ENCODE measurements around the gene ENKD1. TPM values are rescaled to one million over a fixed set of nuclear protein-coding genes. Genes with fewer than 3 reads are reported as not detected.

Gene ENKD1
- total RNA-seq, 4 donors from 2014 or later = 12.5 to 20.9 (median 15.3) TPM

- H3K27me3 ChIP-seq = no peaks in the 10 kb centered on the region
- no peak for DNase-seq
- in situ Hi-C loops (cut with MboI; ENCODE audit: low pct_ligation_motif_present in 1 of 4, low pct_unique_long_range_greater_than_20kb in 1 of 4, low sequenced_read_pairs in 3 of 4) (no loop called here), intact Hi-C loops (cut with DNase I; ENCODE audit: low total_unique reads) (no loop called here)
- peaks cover 0 to 5% (median 0%) of the 10 kb centered on the region in 4 donors for H3K4me1 ChIP-seq
- no peaks in the 10 kb centered on the region for H3K36me3 ChIP-seq
- no peak overlapping the region for H3K4me3 ChIP-seq
- 96 to 100% methylated on average over 4 of the region's 4 CpGs for WGBS, 2 donors (ENCODE audit: low coverage in 1 of 2)
- no peak overlapping the region for H3K27ac ChIP-seq
- TF ChIP-seq POLR2A (IDR thresholded peaks at IDR 0.05) (no peak), EP300 (IDR thresholded peaks at IDR 0.05; ENCODE audit: low read depth) (no peak), POLR2AphosphoS5 (IDR thresholded peaks at IDR 0.05) (no peak), CTCF (IDR thresholded peaks at IDR 0.05) (no peak)
- no peaks in the 10 kb centered on the region for H3K9me3 ChIP-seq
Observed at GRCh38 chr16:67707210-67707609, 40.7 kb upstream of the ENKD1 start.

- intact Hi-C loops (cut with DNase I; ENCODE audit: low total_unique reads) = no loop called here
- no peaks in the 10 kb centered on the region for H3K4me1 ChIP-seq
- H3K9me3 ChIP-seq = no peaks in the 10 kb centered on the region
- H3K4me3 ChIP-seq = no peak overlapping the region
- H3K27ac ChIP-seq = no peak overlapping the region
- WGBS, 2 donors (ENCODE audit: low coverage in 1 of 2) = 78 to 83% methylated on average over 5 of the region's 5 CpGs
- peaks cover 0 to 9% (median 0%) of the 10 kb centered on the region in 4 donors for H3K36me3 ChIP-seq
- no peak for TF ChIP-seq CTCF (IDR thresholded peaks at IDR 0.05)
- no peak for TF ChIP-seq EP300 (IDR thresholded peaks at IDR 0.05; ENCODE audit: low read depth)
- TF ChIP-seq POLR2A (IDR thresholded peaks at IDR 0.05) = no peak
- TF ChIP-seq POLR2AphosphoS5 (IDR thresholded peaks at IDR 0.05) = no peak
- no peak for DNase-seq
- in situ Hi-C loops (cut with MboI; ENCODE audit: low pct_ligation_motif_present in 1 of 4, low pct_unique_long_range_greater_than_20kb in 1 of 4, low sequenced_read_pairs in 3 of 4) = no loop called here
- no peaks in the 10 kb centered on the region for H3K27me3 ChIP-seq
Observed at GRCh38 chr16:67704110-67704509, 37.6 kb upstream of the ENKD1 start.

- peaks cover 0 to 3% (median under 1%) of the 10 kb centered on the region in 4 donors for H3K4me1 ChIP-seq
- in situ Hi-C loops (cut with MboI; ENCODE audit: low pct_ligation_motif_present in 1 of 4, low pct_unique_long_range_greater_than_20kb in 1 of 4, low sequenced_read_pairs in 3 of 4) (no loop called here), intact Hi-C loops (cut with DNase I; ENCODE audit: low total_unique reads) (no loop called here)
- DNase-seq = no peak
- H3K36me3 ChIP-seq = peaks cover 0 to 11% (median 0%) of the 10 kb centered on the region in 4 donors
- no peaks in the 10 kb centered on the region for H3K9me3 ChIP-seq
- no peak overlapping the region for H3K4me3 ChIP-seq
- TF ChIP-seq EP300 (IDR thresholded peaks at IDR 0.05; ENCODE audit: low read depth) = no peak
- TF ChIP-seq POLR2A (IDR thresholded peaks at IDR 0.05) = no peak
- no peak for TF ChIP-seq POLR2AphosphoS5 (IDR thresholded peaks at IDR 0.05)
- no peak for TF ChIP-seq CTCF (IDR thresholded peaks at IDR 0.05)
- WGBS, 2 donors (ENCODE audit: low coverage in 1 of 2) = 66 to 100% methylated on average over 1 to 2 of the region's 2 CpGs
- no peaks in the 10 kb centered on the region for H3K27me3 ChIP-seq
- H3K27ac ChIP-seq = no peak overlapping the region
Observed at GRCh38 chr16:67703626-67704025, 37.1 kb upstream of the ENKD1 start.

- in situ Hi-C loops (cut with MboI; ENCODE audit: low pct_ligation_motif_present in 1 of 4, low pct_unique_long_range_greater_than_20kb in 1 of 4, low sequenced_read_pairs in 3 of 4) (no loop called here), intact Hi-C loops (cut with DNase I; ENCODE audit: low total_unique reads) (no loop called here)
- H3K27me3 ChIP-seq = no peaks in the 10 kb centered on the region
- TF ChIP-seq POLR2AphosphoS5 (IDR thresholded peaks at IDR 0.05) (no peak), POLR2A (IDR thresholded peaks at IDR 0.05) (no peak), CTCF (IDR thresholded peaks at IDR 0.05) (no peak), EP300 (IDR thresholded peaks at IDR 0.05; ENCODE audit: low read depth) (no peak)
- H3K4me1 ChIP-seq = peaks cover 0 to 15% (median 4%) of the 10 kb centered on the region in 4 donors
- no peaks in the 10 kb centered on the region for H3K9me3 ChIP-seq
- no peak overlapping the region for H3K4me3 ChIP-seq
- H3K36me3 ChIP-seq = peaks cover 0 to 11% (median 0%) of the 10 kb centered on the region in 4 donors
- 94 to 100% methylated on average over 4 of the region's 4 CpGs for WGBS, 2 donors (ENCODE audit: low coverage in 1 of 2)
- H3K27ac ChIP-seq = no peak overlapping the region
- DNase-seq = no peak
Observed at GRCh38 chr16:67702130-67702529, 35.6 kb upstream of the ENKD1 start.

All from transverse colon (tissue), 4 donors.